HEK293 (cell line): Measurements from ENCODE around the gene DCP1B.

ENCODE experiments used
- WT1 ChIP-seq: fragments of 450-650 bp; formaldehyde crosslinking; IDR thresholded peaks from 2 replicates; pipeline ENCODE4 v1.5.1; 2016; ENCODE audit warnings: missing biosample characterization, missing genetic modification characterization
- ZBTB21 ChIP-seq: fragments of 450-650 bp; formaldehyde crosslinking; IDR thresholded peaks from 2 replicates; pipeline ENCODE4 v1.5.1; 2017; ENCODE audit warnings: missing biosample characterization, missing genetic modification characterization
- ZNF157 ChIP-seq: fragments of 450-650 bp; formaldehyde crosslinking; IDR thresholded peaks from 2 replicates; pipeline ENCODE4 v1.5.1; 2016; ENCODE audit warnings: missing biosample characterization, missing genetic modification characterization
- ZNF311 ChIP-seq: fragments of 450-650 bp; formaldehyde crosslinking; IDR thresholded peaks from 2 replicates; pipeline ENCODE4 v1.5.1; 2017; ENCODE audit warnings: missing biosample characterization, missing genetic modification characterization, borderline replicate concordance
- ZNF544 ChIP-seq: fragments of 450-650 bp; formaldehyde crosslinking; IDR thresholded peaks from 2 replicates; pipeline ENCODE4 v1.5.0; 2017; ENCODE audit warnings: missing biosample characterization, missing genetic modification characterization
- TF ChIP-seq, protein P1 (sequence below): fragments of 450-650 bp; formaldehyde crosslinking; IDR thresholded peaks from 2 replicates; pipeline ENCODE4 v1.5.1; 2016; ENCODE audit warnings: missing biosample characterization, missing genetic modification characterization, low read depth
- TF ChIP-seq, protein P2 (sequence below): fragments of 450-650 bp; formaldehyde crosslinking; IDR thresholded peaks from 2 replicates; pipeline ENCODE4 v1.5.1; 2016; ENCODE audit warnings: missing biosample characterization, missing genetic modification characterization
- TF ChIP-seq, protein P3 (sequence below): fragments of 450-650 bp; formaldehyde crosslinking; optimal IDR thresholded peaks from 2 replicates; pipeline ENCODE3; 2016; ENCODE audit warnings: missing biosample characterization, mild to moderate bottlenecking, missing genetic modification characterization
- TF ChIP-seq, protein P4 (sequence below): fragments of 450-650 bp; formaldehyde crosslinking; IDR thresholded peaks from 2 replicates; pipeline ENCODE4 v1.5.1; 2016; ENCODE audit warnings: missing biosample characterization, missing genetic modification characterization

DNA sequence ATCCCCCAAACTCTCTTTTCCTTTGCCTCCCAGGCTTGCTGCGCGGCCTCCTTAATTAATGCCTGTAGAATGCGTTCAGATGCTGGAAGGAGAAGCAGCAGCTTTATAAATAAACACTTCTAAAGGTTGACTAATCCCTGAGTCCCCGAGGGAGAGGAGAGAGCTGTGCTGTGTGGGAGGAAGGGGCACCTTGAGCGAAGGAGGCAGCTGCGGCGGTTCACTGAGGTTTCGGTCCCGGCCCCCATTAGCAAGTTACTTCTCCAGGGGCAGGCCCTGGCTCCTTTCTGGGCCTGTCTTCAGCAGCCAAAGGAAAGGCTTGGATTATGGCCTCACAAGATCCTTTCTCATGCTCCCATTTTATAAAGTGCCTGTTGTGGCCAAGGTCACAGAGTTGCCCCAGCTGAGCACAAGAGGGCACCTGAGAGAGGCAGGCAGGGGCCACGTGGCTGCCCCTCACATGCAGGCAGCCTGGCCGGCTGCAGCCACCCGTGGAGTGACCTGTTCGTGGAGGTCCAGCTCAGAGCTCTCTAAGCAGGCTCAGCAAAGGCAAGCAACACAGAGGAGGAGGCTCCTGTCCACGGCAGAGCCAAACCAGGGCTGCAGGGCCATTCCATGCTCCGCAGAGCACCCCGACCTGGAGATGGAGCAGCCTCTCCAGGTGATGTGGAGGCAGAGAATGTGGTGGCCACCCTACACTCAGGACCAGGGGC lies 70.8 kb downstream of the DCP1B start:
- TF ChIP-seq, protein P1, sequence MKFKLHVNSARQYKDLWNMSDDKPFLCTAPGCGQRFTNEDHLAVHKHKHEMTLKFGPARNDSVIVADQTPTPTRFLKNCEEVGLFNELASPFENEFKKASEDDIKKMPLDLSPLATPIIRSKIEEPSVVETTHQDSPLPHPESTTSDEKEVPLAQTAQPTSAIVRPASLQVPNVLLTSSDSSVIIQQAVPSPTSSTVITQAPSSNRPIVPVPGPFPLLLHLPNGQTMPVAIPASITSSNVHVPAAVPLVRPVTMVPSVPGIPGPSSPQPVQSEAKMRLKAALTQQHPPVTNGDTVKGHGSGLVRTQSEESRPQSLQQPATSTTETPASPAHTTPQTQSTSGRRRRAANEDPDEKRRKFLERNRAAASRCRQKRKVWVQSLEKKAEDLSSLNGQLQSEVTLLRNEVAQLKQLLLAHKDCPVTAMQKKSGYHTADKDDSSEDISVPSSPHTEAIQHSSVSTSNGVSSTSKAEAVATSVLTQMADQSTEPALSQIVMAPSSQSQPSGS = no peak
- TF ChIP-seq, protein P2, sequence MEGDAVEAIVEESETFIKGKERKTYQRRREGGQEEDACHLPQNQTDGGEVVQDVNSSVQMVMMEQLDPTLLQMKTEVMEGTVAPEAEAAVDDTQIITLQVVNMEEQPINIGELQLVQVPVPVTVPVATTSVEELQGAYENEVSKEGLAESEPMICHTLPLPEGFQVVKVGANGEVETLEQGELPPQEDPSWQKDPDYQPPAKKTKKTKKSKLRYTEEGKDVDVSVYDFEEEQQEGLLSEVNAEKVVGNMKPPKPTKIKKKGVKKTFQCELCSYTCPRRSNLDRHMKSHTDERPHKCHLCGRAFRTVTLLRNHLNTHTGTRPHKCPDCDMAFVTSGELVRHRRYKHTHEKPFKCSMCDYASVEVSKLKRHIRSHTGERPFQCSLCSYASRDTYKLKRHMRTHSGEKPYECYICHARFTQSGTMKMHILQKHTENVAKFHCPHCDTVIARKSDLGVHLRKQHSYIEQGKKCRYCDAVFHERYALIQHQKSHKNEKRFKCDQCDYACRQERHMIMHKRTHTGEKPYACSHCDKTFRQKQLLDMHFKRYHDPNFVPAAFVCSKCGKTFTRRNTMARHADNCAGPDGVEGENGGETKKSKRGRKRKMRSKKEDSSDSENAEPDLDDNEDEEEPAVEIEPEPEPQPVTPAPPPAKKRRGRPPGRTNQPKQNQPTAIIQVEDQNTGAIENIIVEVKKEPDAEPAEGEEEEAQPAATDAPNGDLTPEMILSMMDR = 0 out of 2 replicates have a peak, but pooled peaks have one; percentile 8
- TF ChIP-seq ZNF311 (tag by site-specific recombination) (no peak), ZBTB21 (tag by site-specific recombination) (no peak), ZNF157 (tag by site-specific recombination) (no peak), WT1 (no peak), ZNF544 (tag by site-specific recombination) (no peak)
- TF ChIP-seq, protein P3, sequence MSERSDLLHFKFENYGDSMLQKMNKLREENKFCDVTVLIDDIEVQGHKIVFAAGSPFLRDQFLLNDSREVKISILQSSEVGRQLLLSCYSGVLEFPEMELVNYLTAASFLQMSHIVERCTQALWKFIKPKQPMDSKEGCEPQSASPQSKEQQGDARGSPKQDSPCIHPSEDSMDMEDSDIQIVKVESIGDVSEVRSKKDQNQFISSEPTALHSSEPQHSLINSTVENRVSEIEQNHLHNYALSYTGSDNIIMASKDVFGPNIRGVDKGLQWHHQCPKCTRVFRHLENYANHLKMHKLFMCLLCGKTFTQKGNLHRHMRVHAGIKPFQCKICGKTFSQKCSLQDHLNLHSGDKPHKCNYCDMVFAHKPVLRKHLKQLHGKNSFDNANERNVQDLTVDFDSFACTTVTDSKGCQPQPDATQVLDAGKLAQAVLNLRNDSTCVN (tag by site-specific recombination) = no peak
- TF ChIP-seq, protein P4, sequence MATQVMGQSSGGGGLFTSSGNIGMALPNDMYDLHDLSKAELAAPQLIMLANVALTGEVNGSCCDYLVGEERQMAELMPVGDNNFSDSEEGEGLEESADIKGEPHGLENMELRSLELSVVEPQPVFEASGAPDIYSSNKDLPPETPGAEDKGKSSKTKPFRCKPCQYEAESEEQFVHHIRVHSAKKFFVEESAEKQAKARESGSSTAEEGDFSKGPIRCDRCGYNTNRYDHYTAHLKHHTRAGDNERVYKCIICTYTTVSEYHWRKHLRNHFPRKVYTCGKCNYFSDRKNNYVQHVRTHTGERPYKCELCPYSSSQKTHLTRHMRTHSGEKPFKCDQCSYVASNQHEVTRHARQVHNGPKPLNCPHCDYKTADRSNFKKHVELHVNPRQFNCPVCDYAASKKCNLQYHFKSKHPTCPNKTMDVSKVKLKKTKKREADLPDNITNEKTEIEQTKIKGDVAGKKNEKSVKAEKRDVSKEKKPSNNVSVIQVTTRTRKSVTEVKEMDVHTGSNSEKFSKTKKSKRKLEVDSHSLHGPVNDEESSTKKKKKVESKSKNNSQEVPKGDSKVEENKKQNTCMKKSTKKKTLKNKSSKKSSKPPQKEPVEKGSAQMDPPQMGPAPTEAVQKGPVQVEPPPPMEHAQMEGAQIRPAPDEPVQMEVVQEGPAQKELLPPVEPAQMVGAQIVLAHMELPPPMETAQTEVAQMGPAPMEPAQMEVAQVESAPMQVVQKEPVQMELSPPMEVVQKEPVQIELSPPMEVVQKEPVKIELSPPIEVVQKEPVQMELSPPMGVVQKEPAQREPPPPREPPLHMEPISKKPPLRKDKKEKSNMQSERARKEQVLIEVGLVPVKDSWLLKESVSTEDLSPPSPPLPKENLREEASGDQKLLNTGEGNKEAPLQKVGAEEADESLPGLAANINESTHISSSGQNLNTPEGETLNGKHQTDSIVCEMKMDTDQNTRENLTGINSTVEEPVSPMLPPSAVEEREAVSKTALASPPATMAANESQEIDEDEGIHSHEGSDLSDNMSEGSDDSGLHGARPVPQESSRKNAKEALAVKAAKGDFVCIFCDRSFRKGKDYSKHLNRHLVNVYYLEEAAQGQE = no peak
